Panc1 (cell line): ENCODE results near the gene RTCB.

Experiments used
- POLR2AphosphoS5 ChIP-seq: IDR thresholded peaks from 2 replicates; pipeline ENCODE4 v1.6.1; 2012; ENCODE audit warnings: mild to moderate bottlenecking, low read depth, low read length, moderate library complexity
- TF ChIP-seq, protein P1 (sequence below), 2 experiments: IDR thresholded peaks; 2 replicates each; pipeline ENCODE4 v1.6.1; 2011 to 2012; ENCODE audit warnings: low read depth in 2 of 2, control low read depth in 1 of 2, low read length in 1 of 2, mild to moderate bottlenecking in 1 of 2, moderate library complexity in 1 of 2; ENCODE audit not compliant: insufficient read depth in 1 of 2
- TF ChIP-seq, protein P2 (sequence below): fragments of 450-650 bp; IDR thresholded peaks from 2 replicates; pipeline ENCODE4 v1.5.1; 2017; ENCODE audit warnings: mild to moderate bottlenecking

DNA sequence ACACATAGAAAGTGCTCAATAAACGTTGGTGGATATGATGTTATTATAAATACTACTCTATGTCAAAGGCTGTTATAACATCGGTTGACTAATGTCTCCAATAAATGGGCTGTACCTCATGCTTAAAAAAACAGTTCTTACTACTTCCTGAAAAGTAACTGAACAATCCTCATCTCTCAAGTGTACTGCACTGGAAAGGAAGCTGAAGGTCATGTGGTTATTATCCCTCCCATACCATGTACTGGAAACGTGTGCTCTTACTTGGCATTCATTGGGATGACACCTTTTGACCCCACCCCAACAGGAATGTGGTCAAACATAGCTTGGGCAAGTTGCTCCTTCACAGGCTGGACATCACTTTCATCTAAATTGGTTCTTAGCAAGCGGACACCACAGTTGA is 10.6 kb downstream of the RTCB start:
- no peak for TF ChIP-seq POLR2AphosphoS5
- TF ChIP-seq, protein P1, sequence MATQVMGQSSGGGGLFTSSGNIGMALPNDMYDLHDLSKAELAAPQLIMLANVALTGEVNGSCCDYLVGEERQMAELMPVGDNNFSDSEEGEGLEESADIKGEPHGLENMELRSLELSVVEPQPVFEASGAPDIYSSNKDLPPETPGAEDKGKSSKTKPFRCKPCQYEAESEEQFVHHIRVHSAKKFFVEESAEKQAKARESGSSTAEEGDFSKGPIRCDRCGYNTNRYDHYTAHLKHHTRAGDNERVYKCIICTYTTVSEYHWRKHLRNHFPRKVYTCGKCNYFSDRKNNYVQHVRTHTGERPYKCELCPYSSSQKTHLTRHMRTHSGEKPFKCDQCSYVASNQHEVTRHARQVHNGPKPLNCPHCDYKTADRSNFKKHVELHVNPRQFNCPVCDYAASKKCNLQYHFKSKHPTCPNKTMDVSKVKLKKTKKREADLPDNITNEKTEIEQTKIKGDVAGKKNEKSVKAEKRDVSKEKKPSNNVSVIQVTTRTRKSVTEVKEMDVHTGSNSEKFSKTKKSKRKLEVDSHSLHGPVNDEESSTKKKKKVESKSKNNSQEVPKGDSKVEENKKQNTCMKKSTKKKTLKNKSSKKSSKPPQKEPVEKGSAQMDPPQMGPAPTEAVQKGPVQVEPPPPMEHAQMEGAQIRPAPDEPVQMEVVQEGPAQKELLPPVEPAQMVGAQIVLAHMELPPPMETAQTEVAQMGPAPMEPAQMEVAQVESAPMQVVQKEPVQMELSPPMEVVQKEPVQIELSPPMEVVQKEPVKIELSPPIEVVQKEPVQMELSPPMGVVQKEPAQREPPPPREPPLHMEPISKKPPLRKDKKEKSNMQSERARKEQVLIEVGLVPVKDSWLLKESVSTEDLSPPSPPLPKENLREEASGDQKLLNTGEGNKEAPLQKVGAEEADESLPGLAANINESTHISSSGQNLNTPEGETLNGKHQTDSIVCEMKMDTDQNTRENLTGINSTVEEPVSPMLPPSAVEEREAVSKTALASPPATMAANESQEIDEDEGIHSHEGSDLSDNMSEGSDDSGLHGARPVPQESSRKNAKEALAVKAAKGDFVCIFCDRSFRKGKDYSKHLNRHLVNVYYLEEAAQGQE (IDR thresholded peaks at IDR 0.05; ENCODE audit: insufficient read depth in 1 of 2, low read depth in 2 of 2, low read length in 1 of 2): no peak
- TF ChIP-seq, protein P2, sequence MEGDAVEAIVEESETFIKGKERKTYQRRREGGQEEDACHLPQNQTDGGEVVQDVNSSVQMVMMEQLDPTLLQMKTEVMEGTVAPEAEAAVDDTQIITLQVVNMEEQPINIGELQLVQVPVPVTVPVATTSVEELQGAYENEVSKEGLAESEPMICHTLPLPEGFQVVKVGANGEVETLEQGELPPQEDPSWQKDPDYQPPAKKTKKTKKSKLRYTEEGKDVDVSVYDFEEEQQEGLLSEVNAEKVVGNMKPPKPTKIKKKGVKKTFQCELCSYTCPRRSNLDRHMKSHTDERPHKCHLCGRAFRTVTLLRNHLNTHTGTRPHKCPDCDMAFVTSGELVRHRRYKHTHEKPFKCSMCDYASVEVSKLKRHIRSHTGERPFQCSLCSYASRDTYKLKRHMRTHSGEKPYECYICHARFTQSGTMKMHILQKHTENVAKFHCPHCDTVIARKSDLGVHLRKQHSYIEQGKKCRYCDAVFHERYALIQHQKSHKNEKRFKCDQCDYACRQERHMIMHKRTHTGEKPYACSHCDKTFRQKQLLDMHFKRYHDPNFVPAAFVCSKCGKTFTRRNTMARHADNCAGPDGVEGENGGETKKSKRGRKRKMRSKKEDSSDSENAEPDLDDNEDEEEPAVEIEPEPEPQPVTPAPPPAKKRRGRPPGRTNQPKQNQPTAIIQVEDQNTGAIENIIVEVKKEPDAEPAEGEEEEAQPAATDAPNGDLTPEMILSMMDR: no peak
